NCI-H1436 treated with DMSO at 0.1 percent for 48 hours (cell line): ENCODE measurements around the gene RASSF5.
"Not testable (repeated sequence)": the region's sequence is repeated elsewhere in the genome, so short reads cannot be mapped to it uniquely, and the experiment has no call there.

Experiments used
- DNase-seq: peaks from one replicate; lab custom pipeline; 2025; lab: John Stamatoyannopoulos, UW

RASSF5 gene

DNA sequence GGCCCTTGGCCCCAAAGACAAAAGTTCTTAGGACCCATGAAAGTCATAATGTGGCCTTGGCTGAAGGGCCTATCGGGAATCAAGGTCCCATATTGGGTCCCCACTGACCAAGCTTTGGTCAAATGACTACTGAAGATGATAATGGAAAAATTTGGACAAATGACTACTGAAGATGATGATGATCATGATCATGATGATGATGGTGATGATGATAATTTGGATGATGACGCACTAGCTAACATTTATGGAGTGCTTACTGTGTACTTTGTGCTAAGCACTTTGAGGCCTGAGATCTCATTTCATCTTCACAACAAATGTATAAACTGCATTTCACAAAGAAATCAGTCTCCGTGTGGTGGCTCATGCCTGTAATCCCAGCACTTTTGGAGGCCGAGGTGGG, 65.5 kb downstream of the RASSF5 start:
- no peak for DNase-seq

DNA sequence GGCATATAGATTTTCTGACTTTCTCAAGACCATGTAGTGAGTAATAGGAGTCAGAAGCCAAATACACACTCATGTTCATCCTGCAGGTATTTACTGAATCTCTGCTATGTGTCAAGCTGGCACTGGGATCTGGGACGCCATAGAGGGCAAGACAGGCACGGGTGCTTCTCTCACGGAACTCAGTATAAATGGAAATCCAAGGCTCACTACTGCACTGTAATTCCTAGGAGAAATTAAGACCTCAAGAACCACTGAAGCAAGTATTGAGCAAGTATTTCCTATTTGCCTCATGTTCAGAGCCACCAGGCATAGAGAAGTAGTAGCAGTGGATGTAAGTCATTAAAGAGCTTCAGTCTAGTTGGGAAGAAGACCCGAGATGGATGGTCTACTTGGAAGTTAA, 66.0 kb downstream of the RASSF5 start:
- DNase-seq = no peak

DNA sequence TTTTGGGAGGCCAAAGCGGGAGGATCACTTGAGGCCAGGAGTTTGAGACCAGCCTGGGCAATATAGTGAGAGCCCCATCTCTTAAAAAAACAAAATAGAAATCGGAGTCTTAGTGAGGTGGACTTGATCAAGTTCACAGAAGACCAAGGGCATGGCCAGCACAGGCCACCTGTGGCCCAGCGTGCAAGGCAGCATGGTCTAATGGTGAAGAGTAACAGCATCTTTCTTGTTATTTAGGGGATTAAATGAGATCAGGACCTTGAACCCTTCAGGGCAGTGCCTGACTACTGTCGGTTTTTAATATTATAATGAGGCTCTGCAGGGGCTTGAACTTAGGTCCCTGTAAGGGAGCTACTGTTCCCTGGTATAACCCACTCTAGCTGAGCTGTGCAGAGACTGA, 66.4 kb downstream of the RASSF5 start:
- no peak for DNase-seq

DNA sequence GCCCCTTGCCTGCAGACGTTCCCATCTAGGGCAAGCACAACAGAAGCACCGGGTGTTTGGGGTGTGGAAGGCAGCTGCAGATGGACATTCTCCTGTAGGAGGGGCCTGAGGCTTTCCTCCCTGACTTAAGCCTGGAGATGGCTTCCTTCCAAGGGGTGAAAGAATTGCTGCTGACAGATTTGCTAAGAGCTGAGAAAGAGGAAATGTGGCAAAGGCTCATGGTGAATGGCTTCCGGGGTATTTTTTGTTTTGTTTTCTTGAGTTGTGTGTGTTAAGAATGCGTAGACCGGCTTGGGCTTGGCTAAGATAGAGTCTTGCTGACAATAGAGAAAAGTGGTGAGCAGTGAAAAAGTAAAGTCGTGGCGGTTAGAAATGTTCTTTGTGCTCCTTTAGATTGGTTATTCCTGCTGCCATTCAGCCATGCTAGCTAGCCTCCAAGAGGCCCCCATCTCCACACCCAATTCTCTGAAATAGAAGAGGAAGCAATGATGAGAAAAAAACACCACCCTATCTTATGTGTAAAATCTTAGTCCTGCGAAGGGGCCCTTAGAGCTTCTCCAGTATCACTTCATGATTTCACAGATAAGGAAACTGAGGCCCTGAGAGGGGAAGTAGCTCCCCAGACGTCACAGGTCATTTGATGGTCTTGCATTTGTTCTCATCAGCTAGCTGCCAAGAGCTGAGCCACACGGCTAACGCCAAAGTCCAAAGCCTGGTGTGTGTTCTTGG, 68.0 kb downstream of the RASSF5 start:
- no peak for DNase-seq

DNA sequence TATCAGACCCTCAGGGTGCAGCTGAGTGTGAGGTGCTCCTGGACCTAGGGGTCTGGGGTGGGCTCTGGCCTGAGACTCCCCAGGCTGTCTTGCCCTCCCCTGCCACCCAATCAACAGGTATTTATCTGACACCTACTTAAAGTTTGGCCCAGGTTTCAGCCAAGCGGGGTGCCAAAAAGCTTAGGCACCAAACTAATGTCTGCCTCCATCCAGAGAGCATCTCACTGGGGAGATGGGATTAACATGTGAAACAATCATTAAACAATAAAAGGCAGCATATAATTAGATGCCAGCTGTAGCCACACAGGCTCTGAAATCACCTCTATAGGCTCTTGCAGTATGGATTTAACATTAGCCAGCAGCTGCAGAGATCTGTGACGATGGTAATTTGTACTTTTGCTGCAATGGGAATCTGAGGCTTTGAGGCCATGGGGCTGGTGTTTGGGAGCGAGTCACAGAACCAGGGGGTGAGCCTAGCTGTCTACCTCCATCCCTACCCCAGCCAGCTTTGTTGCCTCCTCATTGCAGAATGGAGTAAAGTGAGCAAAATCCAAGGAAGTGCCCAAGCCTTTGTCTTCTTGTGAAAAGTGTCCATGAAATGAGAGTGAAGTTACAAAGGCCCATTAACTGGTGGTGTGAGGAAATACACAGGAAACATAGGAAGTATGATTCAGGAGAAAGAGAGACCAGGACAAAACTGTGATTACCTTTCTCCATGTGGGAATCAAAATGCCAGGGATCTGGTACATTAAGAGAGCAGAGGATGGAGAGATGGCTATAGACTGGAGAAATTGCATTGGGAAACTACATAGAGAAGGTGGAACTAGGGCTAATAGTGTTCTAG, 68.8 kb downstream of the RASSF5 start:
- DNase-seq = no peak

DNA sequence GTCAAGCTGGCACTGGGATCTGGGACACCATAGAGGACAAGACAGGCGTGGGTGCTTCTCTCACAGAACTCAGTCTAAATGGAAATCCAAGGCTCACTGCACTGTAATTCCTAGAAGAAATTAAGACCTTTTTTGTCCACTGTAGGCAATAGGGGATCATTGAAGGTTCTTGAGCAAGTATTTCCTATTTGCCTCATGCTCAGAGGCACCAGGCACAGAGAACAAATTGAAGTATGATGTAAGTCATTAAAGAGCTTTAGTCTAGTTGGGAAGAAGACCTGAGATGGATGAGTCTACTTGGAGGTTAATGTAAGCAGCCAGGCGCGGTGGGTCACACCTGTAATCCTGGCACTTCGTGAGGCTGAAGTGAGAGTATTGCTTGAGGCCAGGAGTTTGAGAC, 70.3 kb downstream of the RASSF5 start:
- no peak for DNase-seq

DNA sequence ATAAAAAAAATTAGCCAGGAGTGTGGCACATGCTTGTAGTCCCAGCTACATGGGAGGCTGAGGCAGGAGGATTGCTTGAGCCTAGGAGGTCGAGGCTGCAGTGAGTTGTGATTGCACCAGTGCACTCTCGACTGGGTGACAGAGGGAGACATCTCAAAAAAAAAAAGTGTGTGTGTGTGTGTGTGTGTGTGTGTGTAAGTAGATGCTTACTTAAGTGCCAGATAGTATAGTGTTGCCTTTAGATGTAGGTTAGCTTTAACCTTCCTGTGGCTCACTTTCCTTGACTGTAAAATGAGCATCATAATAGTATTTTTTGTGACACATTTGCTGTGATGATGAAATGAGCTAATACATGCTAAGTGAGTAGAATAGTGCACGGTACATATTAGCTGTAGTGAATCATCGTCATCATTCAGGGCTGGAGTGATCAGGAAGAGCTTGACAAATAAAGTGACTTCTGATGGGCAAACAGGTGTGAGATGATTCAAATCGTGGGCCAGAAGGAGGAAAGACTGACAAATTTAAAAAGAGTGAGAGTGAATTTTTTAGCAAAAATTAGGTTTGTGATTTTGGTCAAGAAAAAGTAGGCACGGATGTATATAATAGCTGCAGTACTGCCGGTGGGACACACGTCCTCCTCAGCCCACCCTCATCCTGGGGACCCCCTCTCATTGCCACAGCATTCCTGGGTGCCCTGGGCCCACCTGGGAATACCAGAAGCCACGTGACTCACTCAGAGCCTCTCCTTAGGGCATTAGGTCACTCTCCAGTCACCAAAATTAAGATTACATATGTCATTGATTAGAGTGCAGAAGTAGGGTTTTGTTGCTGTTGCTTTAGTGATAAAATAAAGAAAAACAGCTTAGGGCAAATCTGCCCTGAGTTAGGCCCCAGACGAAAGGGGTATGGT, 71.0 kb downstream of the RASSF5 start:
- no peak for DNase-seq

DNA sequence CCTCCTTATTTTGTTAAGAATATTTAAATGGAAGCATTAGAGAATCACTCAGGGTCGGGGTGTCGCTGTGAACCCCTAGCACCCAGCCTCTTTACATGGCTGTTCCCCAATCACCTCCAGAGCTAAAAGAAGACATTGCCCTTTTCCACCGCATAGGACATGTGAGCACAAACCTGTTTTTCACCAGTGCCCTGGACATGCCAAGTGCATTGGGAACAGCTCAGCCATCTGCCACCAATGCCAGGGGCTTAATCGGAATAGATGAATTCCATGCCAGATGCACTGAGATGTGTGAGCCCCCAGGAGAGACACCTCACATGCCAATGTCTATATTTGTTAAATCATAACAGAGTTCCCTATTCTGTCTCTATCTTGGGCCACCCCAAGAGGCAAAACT, 71.6 kb downstream of the RASSF5 start:
- no peak for DNase-seq

DNA sequence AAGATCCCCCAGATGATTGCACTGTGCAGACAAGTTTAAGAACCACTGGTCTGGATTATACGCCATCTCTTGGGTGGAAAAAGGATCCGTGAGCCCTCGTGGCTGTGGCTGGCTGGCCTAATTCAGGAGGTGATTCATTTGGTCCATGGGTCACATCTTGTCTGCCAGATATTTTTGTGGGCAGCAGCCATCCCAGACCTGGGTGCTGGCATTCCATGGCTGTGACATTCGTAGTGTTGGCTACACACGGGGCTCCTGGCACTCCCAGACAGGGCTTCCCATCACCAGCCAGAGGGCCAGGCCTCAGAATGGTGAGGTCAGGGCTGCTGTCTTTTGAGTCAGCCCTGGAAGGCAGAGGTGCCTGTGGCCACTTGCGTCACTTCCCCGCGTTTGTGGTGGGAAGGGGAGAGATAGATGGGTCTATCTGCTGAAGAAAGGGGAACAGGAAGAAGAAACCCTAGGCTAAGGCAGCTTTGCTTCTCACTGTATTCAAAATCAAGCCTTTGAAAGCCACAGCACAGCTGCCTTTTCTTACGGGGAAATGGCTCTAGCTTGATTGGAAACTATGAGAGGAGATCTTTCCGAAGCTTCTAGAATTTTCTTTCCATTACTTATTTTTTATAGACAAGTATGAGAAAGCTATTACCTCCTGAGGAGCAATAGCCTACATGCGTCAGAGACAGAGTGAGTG, 72.6 kb downstream of the RASSF5 start:
- DNase-seq = no peak

DNA sequence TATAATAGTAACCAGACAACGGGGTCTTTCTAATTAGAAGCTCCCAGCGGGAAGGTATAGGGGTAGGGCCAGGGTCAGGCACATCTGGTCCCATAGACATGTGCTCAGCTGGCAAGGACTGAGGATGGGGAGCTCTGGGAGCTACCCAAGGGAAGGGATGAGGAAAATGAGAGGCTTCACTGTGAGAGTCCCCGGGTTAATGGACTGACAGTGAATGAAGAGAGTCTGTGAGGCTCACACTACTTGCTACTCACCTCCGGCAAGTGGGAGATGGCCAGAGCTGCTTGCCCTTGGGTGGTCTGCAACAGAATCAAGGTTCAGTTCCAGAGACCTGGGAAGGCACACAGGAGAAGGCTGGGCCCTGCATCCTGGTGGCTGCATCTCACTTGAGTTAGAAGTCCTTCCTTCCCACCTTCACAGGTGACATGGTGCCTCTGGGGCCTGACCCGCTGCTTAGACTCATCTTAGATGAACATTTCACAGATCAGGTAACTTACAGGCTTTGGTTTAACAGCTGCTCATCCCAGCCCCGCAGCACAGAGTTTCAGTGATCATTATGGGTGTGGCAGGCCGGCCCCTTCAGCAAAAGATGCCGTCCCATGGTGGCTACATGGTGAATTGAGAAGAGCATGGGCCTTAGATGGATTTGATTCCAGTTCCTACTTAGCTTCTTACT, 73.2 kb downstream of the RASSF5 start:
- DNase-seq = no peak

DNA sequence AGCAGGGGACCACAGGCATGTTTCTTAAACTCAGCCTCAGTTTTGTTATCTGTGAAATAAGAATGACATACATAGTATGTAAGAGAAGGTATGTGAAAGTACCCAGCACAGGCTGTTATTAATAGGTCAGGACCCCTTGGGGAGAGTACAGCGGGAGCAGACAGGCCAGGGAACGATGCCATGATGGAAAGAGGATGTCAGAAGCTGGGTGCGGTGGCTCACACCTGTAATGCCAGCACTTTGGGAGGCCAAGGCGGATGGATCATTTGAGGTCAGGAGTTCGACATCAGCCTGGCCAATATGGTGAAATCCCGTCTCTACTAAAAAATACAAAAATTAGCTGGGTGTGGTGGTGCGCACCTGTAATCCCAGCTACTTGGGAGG, 73.8 kb downstream of the RASSF5 start:
- DNase-seq = not testable (repeated sequence)

DNA sequence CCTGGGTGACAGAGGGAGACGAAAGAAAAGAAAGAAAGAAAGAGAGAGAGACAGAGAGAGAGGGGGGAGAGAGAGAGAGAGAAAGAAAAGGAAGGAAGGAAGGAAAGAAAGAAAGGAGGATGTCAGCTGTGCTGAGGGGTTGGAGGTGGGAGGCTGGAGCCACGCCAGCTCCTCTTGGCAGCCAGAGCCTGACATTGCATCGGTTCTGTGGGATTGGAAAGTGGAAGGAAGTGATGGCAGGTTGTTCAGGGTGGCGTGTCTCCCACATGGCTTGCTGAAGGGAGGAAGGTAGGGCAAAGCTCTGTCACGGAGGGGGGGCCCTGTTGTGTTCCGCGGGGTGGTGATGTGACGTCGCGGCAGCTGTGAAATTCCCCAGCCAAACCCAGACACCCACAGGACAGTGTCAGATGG, 74.2 kb downstream of the RASSF5 start:
- DNase-seq = no peak

DNA sequence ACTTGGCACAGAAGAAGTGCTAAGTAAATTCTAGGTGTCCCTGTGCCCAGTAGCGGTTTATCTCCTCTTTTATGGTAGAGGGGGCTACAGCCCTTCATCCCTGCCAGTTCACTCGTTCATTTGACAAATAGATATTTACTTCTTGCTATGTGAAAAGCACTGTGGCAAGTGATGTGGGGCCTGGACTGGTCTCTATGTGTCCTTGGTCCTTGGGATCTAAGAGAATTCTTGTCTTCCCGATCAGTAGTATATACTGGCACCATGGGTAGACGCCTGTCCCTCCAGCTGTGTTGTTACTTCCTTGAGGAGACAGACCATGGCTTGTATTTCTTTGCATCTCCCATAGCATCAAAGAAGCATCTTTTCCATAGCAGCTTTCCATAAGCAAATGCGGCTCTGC, 75.2 kb downstream of the RASSF5 start:
- DNase-seq = no peak

DNA sequence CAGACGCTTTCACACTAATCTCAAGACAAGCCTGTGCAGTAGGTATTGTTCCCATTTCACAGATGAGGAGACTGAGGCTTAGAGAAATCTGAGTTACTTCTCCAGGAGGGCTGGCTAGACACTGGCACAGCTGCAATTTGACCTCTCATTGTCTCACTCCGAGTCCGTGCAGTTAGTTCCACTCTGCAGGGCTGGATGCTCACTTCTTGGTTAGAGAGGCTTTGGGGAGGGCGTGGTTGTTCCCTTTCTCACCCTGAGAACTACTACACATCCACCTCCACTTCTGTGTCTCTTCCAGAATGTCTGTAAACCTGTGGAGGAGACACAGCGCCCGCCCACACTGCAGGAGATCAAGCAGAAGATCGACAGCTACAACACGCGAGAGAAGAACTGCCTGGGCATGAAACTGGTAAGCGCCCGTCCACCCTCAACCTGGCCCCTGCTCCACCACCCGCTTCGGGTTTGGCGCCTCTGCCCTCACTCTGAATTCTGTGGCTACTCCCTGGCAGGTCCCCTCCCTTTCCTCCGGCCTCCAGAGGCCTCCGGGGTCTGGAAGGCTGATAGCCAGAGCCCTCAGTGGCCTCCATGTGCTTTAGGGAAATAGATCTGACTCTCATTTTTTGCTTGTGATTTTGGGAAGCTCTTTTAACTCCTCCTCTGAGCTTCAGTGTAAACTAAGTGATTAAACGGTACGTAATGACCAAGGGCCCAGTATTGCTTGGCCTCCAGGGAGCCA, 75.8 kb downstream of the RASSF5 start:
- no peak for DNase-seq

DNA sequence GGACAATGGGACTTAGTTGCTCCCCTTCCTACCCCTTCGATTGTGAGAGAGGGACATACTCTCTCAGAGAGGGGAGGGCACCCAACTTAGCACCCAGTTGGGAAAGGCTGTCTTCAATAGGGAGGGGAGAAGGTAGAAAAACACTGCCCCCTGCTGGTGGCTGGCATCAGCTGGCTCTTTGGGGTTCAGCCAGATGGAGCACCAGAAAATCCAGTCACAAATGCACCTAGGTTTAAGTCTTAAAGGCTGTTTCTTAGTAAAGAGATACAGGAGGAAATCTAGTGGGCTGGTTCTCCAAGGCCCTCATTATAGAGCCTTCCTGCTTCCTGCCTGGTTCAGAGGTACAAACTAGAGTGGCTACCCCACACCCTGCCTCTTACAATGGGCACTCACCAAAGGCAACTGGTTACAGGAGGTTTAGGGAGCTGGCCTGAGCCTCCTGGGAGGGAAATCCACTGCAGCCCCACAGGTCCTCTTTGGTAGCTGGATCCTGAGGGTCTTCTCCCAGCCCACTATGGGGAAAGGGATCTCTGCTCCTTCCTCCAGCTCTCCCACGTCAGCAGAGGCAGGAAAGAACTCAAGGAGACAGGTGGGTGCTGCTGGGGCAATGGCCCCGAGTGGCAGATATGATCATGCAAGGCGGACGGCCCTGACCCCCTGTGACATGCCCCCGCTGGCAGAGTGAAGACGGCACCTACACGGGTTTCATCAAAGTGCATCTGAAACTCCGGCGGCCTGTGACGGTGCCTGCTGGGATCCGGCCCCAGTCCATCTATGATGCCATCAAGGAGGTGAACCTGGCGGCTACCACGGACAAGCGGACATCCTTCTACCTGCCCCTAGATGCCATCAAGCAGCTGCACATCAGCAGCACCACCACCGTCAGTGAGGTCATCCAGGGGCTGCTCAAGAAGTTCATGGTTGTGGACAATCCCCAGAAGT, 76.6 kb downstream of the RASSF5 start:
- no peak for DNase-seq

DNA sequence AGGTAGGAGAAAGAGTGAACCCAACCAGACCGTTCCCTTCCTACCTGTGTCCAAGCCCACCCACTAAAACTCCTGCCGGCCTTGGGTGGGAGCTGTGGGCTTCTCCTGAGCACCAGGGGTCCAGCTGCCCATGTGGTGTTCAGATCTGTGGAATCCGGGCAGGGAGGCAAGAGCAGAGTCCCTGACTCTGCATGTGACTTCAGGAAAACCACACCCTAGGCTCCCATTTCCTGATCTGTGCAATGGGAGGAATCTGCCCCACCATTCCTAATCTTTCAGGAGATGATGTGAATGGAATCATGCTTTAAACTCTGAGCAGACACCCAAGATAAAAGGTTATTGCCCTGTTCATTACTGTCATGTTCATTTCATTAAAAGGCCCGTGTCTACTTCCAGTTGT, 77.4 kb downstream of the RASSF5 start:
- no peak for DNase-seq

DNA sequence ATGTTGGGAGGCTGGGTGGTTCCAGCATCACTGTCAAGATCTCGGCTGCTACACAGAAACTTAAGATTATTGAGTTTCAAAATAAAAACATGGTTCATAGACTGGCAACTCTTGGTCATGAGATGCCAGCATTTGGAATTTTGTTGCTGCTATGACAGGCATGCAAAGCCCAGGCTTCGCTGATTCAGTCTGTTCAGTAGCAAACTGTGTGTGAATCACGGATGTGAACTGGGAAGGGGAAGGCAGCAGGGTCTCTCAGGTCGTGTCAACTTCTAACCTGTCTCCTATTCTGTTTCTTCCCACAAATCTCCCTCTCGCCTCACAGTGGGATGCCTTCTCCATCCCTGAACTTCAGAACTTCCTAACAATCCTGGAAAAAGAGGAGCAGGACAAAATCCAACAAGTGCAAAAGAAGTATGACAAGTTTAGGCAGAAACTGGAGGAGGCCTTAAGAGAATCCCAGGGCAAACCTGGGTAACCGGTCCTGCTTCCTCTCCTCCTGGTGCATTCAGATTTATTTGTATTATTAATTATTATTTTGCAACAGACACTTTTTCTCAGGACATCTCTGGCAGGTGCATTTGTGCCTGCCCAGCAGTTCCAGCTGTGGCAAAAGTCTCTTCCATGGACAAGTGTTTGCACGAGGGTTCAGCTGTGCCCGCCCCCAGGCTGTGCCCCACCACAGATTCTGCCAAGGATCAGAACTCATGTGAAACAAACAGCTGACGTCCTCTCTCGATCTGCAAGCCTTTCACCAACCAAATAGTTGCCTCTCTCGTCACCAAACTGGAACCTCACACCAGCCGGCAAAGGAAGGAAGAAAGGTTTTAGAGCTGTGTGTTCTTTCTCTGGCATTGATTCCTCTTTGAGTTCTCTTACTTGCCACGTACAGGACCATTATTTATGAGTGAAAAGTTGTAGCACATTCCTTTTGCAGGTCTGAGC, 79.4 kb downstream of the RASSF5 start:
- DNase-seq = no peak

DNA sequence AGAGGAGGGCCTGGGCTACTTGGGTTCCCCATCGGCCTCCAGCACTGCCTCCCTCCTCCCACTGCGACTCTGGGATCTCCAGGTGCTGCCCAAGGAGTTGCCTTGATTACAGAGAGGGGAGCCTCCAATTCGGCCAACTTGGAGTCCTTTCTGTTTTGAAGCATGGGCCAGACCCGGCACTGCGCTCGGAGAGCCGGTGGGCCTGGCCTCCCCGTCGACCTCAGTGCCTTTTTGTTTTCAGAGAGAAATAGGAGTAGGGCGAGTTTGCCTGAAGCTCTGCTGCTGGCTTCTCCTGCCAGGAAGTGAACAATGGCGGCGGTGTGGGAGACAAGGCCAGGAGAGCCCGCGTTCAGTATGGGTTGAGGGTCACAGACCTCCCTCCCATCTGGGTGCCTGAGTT, 80.6 kb downstream of the RASSF5 start:
- no peak for DNase-seq
